Upper lobe of left lung (tissue), 4 donors: ENCODE results near the gene PPM1F.

Source experiments
- POLR2A ChIP-seq, 4 donors: fragments of 450-650 bp; IDR thresholded peaks; one replicate each; pipeline ENCODE4 v1.5.1; 2016 to 2017; ENCODE audit warnings: antibody characterized with exemption in 4 of 4, mild to moderate bottlenecking in 2 of 4
- POLR2AphosphoS5 ChIP-seq, 2 donors: sonication (generic); formaldehyde crosslinking; IDR thresholded peaks; one replicate each; pipeline ENCODE4 v1.5.1; 2017; ENCODE audit warnings: antibody characterized with exemption in 2 of 2
- TF ChIP-seq, protein P1 (sequence below), 6 experiments: fragments of 450-650 bp in 4 of 6; fragments of 200-600 bp in 2 of 6; sonication (generic) in 2 of 6; IDR thresholded peaks; one replicate each; pipeline ENCODE4 v1.5.1; 2016 to 2019; ENCODE audit warnings: antibody characterized with exemption in 6 of 6

DNA sequence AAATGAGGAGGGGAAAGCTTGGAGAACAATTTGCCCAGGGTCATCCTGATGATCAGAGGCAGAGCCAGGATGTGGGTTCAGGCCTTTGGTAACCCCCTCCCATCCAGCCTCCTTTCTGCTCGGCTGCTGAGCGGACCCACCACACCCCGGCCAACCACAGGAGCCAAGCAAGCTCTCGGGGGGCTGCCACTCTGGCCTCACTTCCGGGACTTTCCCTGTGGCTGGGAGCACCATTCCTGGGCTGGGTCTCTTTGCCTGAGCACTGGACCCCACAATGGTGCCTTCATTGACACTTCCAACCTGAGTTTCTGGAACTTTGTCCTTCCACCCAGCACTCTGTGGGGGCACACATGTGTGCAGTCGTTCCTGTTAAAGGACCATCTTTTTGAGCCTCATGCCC, 20.2 kb upstream of the PPM1F start:
- TF ChIP-seq, protein P1, sequence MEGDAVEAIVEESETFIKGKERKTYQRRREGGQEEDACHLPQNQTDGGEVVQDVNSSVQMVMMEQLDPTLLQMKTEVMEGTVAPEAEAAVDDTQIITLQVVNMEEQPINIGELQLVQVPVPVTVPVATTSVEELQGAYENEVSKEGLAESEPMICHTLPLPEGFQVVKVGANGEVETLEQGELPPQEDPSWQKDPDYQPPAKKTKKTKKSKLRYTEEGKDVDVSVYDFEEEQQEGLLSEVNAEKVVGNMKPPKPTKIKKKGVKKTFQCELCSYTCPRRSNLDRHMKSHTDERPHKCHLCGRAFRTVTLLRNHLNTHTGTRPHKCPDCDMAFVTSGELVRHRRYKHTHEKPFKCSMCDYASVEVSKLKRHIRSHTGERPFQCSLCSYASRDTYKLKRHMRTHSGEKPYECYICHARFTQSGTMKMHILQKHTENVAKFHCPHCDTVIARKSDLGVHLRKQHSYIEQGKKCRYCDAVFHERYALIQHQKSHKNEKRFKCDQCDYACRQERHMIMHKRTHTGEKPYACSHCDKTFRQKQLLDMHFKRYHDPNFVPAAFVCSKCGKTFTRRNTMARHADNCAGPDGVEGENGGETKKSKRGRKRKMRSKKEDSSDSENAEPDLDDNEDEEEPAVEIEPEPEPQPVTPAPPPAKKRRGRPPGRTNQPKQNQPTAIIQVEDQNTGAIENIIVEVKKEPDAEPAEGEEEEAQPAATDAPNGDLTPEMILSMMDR (IDR thresholded peaks at IDR 0.05): no peak
- TF ChIP-seq POLR2A (IDR thresholded peaks at IDR 0.05) (no peak), POLR2AphosphoS5 (IDR thresholded peaks at IDR 0.05) (no peak)
